ENCODE results near the gene ELFN2. TPM values are rescaled to one million over a fixed set of nuclear protein-coding genes. Genes with fewer than 3 reads are reported as not detected.

Gene ELFN2
- total RNA-seq, 3 donors from 2014 or later = not detected

DNA sequence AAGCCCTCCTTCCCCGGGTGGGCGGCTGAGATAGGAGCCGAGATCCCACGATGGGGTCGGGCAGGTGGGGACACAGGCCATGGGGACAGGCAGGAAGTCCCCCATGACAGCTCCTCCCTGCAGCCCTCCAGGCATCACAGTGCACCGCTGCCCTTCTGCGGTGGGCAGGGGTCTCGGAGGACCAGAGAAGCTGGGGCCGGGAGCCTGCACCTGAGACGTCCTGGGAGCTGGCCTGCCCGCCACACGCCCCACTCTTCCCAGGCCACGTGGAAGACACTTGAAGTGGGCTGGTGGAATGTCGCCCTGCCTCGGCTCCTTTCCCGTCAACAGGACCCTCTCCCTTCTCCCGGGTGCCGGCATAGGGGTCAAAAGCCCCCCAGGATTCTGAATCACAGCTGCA is 55.4 kb downstream of the ELFN2 start:
- no peak for DNase-seq (ENCODE audit: low spot score in 2 of 2)

DNA sequence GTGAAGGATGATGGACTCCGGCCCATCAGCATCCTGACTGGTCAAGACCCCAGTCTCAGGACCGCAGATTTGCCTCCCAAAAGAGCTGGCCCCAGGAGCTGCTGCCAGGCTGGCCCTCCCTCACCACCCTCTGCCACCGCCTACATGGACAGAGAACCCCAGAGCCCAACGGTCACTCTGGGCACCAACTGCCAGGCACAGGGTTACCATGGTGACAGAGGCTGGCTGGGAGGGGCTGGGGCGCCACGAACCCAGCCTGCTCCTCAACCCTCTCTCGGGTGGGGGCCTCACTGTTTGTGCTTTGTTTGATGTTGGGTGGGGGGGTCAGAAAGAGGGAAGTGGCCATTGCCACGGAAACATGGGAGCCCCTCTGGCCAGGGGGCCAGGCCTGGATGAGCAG is 55.8 kb downstream of the ELFN2 start:
- H3K9me3 ChIP-seq = no peaks in the 10 kb centered on the region
- no peaks in the 10 kb centered on the region for H3K4me1 ChIP-seq
- H3K27me3 ChIP-seq = peaks cover 0 to 19% of the 10 kb centered on the region in 2 donors
- H3K27ac ChIP-seq = no peak overlapping the region
- DNase-seq (ENCODE audit: low spot score in 2 of 2) = no peak
- no peak for TF ChIP-seq POLR2A (IDR thresholded peaks at IDR 0.05)
- TF ChIP-seq, protein P1, sequence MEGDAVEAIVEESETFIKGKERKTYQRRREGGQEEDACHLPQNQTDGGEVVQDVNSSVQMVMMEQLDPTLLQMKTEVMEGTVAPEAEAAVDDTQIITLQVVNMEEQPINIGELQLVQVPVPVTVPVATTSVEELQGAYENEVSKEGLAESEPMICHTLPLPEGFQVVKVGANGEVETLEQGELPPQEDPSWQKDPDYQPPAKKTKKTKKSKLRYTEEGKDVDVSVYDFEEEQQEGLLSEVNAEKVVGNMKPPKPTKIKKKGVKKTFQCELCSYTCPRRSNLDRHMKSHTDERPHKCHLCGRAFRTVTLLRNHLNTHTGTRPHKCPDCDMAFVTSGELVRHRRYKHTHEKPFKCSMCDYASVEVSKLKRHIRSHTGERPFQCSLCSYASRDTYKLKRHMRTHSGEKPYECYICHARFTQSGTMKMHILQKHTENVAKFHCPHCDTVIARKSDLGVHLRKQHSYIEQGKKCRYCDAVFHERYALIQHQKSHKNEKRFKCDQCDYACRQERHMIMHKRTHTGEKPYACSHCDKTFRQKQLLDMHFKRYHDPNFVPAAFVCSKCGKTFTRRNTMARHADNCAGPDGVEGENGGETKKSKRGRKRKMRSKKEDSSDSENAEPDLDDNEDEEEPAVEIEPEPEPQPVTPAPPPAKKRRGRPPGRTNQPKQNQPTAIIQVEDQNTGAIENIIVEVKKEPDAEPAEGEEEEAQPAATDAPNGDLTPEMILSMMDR (IDR thresholded peaks at IDR 0.05) = no peak
- no peak for TF ChIP-seq POLR2AphosphoS5 (IDR thresholded peaks at IDR 0.05)
- H3K36me3 ChIP-seq = no peaks in the 10 kb centered on the region
- intact Hi-C loops (cut with DNase I; ENCODE audit: low total_unique reads) = no loop called here
- no peak overlapping the region for H3K4me3 ChIP-seq

More for the DNA sequence above, 55.4 kb downstream of the ELFN2 start:
- H3K4me3 ChIP-seq = no peak overlapping the region
- peaks cover 0 to 19% of the 10 kb centered on the region in 2 donors for H3K27me3 ChIP-seq
- no peak overlapping the region for H3K27ac ChIP-seq
- H3K36me3 ChIP-seq = no peaks in the 10 kb centered on the region
- no peaks in the 10 kb centered on the region for H3K9me3 ChIP-seq
- intact Hi-C loops (cut with DNase I; ENCODE audit: low total_unique reads) = no loop called here
- no peak for TF ChIP-seq POLR2A (IDR thresholded peaks at IDR 0.05)
- TF ChIP-seq POLR2AphosphoS5 (IDR thresholded peaks at IDR 0.05) = no peak
- TF ChIP-seq, protein P1 (IDR thresholded peaks at IDR 0.05) = no peak
- H3K4me1 ChIP-seq = no peaks in the 10 kb centered on the region

DNA sequence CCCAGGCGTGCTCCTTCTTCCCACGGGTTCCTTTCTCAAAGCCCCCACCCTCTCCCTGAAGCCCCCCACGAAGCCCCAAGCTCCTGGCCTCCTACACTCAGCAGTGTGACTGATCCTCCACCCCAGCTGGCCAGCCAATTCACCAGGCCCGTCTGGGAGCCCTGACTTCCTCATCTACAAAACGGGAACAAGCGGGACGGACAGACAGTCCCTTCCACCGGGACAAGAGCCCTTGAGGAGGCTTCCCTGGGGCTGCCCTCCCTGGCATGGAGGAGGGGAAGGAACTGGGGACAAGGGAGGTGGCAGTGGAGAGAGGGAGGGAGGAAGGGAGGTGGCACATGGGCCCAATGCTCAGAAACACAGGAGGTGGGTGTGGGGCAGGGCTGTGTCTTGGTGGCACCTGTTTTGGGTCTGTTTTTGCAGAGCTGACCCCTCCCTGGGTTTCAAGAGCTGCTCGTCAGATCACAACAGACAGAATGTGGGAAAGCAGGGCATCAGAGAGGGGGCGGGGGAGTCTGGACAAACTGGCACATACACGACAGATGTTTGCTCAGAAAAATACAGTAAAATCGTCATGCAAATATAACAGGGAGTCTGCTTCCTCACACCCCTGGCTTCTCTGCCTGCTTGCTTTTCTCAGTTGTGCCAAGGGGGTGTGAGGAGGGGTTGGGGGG is 56.8 kb downstream of the ELFN2 start:
- DNase-seq (ENCODE audit: low spot score in 2 of 2) = no peak
- H3K9me3 ChIP-seq = no peaks in the 10 kb centered on the region
- H3K27ac ChIP-seq = no peak overlapping the region
- no peaks in the 10 kb centered on the region for H3K36me3 ChIP-seq
- intact Hi-C loops (cut with DNase I; ENCODE audit: low total_unique reads) = no loop called here
- no peak for TF ChIP-seq POLR2A (IDR thresholded peaks at IDR 0.05)
- TF ChIP-seq, protein P1 (IDR thresholded peaks at IDR 0.05) = no peak
- no peak for TF ChIP-seq POLR2AphosphoS5 (IDR thresholded peaks at IDR 0.05)
- H3K4me1 ChIP-seq = no peaks in the 10 kb centered on the region
- H3K27me3 ChIP-seq = peaks cover 0 to 9% of the 10 kb centered on the region in 2 donors
- H3K4me3 ChIP-seq = no peak overlapping the region

DNA sequence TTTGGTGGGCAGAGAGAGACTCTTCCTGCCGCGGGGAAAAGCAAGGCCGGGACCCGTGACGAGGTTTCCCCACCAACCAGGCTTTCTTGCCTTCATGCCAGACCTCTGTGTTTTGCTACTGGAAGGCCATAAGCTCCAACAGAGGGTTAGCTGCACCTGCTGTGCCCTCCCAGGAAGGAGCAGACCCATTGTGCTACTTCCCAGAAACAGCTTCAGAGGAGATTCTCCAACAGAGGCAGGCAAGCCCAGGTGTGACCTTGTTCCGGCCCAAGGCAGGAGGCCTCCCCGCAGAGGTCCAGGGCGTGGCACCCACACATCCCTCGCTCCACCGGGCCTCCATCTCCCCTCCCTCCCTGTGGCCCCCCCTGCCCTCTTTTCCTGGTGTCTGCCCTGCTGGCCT is 57.8 kb downstream of the ELFN2 start:
- Histone ChIP-seq H3K9me3 (no peaks in the 10 kb centered on the region), H3K36me3 (no peaks in the 10 kb centered on the region), H3K4me3 (no peak overlapping the region), H3K4me1 (no peaks in the 10 kb centered on the region), H3K27me3 (peaks cover 0 to 6% of the 10 kb centered on the region in 2 donors), H3K27ac (no peak overlapping the region)
- no peak for TF ChIP-seq POLR2A (IDR thresholded peaks at IDR 0.05)
- TF ChIP-seq, protein P1 (IDR thresholded peaks at IDR 0.05) = no peak
- no peak for TF ChIP-seq POLR2AphosphoS5 (IDR thresholded peaks at IDR 0.05)
- intact Hi-C loops (cut with DNase I; ENCODE audit: low total_unique reads) = no loop called here
- DNase-seq (ENCODE audit: low spot score in 2 of 2) = no peak

DNA sequence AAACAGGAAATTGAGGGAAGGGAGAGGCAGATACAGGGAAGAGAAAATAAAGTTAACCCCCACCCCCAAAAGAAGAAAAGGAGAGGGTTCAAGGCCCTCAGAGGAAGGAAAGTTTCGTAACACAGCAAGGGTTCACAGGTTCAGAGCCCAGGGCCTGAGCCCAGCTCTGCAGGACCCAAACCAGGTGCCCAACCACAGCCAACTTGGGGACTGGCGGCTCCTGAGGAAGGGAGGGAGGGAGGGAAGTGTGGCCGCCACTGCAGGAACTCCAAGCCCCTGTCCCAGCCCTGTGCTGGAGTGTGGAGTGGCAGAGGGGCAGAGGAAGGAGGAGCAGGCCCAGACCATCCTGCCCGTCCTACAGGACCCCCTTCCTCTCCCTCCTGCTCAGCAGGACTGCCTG is 59.2 kb downstream of the ELFN2 start:
- TF ChIP-seq POLR2AphosphoS5 (IDR thresholded peaks at IDR 0.05) (no peak), POLR2A (IDR thresholded peaks at IDR 0.05) (no peak)
- TF ChIP-seq, protein P1 (IDR thresholded peaks at IDR 0.05) = no peak
- H3K4me3 ChIP-seq = no peak overlapping the region
- no peaks in the 10 kb centered on the region for H3K4me1 ChIP-seq
- H3K36me3 ChIP-seq = no peaks in the 10 kb centered on the region
- no peak overlapping the region for H3K27ac ChIP-seq
- no peaks in the 10 kb centered on the region for H3K9me3 ChIP-seq
- DNase-seq (ENCODE audit: low spot score in 2 of 2) = no peak
- H3K27me3 ChIP-seq = peaks cover 0 to 6% of the 10 kb centered on the region in 2 donors
- intact Hi-C loops (cut with DNase I; ENCODE audit: low total_unique reads) = no loop called here

All from breast epithelium (tissue), 4 donors.